OCI-LY7 (cell line): ENCODE results near the gene SOX13. TPM values are rescaled to one million over a fixed set of nuclear protein-coding genes. Genes with fewer than 3 reads are reported as not detected.

Experiments used
- BruUV-seq: library from RNA; stranded (reverse); fragments of 400-500 nt; replicated peaks from 2 replicates; lab custom pipeline; 2021; lab: Mats Ljungman, UMichigan
- CTCF ChIA-PET: fragments of 300-600 bp; sonication (Branson Sonifier 250); formaldehyde crosslinking; loops from one replicate; lab custom pipeline; 2022; ENCODE audit warnings: antibody characterized with exemption; ENCODE audit not compliant: unreplicated experiment; lab: Charles Lee
- POLR2A ChIA-PET: fragments of 300-600 bp; sonication (Branson Sonifier 250); formaldehyde crosslinking; loops from one replicate; lab custom pipeline; 2022; ENCODE audit warnings: antibody characterized with exemption; lab: Charles Lee
- DNase-seq: peaks from one replicate; pipeline ENCODE4 v3.0.0-alpha.2; 2015; ENCODE audit warnings: low spot score
- H2AFZ ChIP-seq: fragments of 200-600 bp; sonication (generic), shearing (Covaris generic); 2 replicates; pipeline ENCODE4 v1.6.1; 2014; ENCODE audit warnings: mild to moderate bottlenecking, antibody characterized with exemption, low read length, moderate library complexity
- H3K27ac ChIP-seq: fragments of 200-600 bp; sonication (generic); 2 replicates; pipeline ENCODE4 v1.5.1; 2014; ENCODE audit warnings: mixed run types, low read depth, mild to moderate bottlenecking, moderate library complexity, low read length, inconsistent platforms; ENCODE audit not compliant: poor library complexity, severe bottlenecking
- H3K36me3 ChIP-seq: fragments of 200-600 bp; sonication (generic); 2 replicates; pipeline ENCODE4 v1.6.1; 2014; ENCODE audit warnings: mild to moderate bottlenecking, antibody characterized with exemption, low read length, moderate library complexity, mixed read lengths; ENCODE audit not compliant: insufficient read depth
- H3K4me1 ChIP-seq: fragments of 200-600 bp; sonication (generic); 2 replicates; pipeline ENCODE4 v1.5.1; 2014; ENCODE audit warnings: mild to moderate bottlenecking, low read length; ENCODE audit not compliant: insufficient read depth, poor library complexity, severe bottlenecking
- H3K4me2 ChIP-seq: fragments of 200-600 bp; sonication (generic); 2 replicates; pipeline ENCODE4 v1.6.1; 2014; ENCODE audit warnings: mild to moderate bottlenecking, low read length
- H3K4me3 ChIP-seq: fragments of 200-600 bp; sonication (generic); 2 replicates; pipeline ENCODE4 v1.5.1; 2014; ENCODE audit warnings: mild to moderate bottlenecking, low read depth, low read length; ENCODE audit not compliant: poor library complexity, severe bottlenecking
- H3K79me2 ChIP-seq: fragments of 200-600 bp; sonication (generic); 2 replicates; pipeline ENCODE4 v1.6.1; 2016; ENCODE audit warnings: low read depth, mild to moderate bottlenecking, low read length, moderate library complexity, mixed read lengths; ENCODE audit not compliant: insufficient read depth
- H3K9me2 ChIP-seq: fragments of 200-600 bp; sonication (generic); 2 replicates; pipeline ENCODE4 v1.6.1; 2016; ENCODE audit warnings: mild to moderate bottlenecking, low read length, mixed read lengths; ENCODE audit not compliant: insufficient read depth
- H3K9me3 ChIP-seq: fragments of 200-600 bp; sonication (generic); 2 replicates; pipeline ENCODE4 v1.6.1; 2014; ENCODE audit warnings: mild to moderate bottlenecking, mixed run types, low read length, mixed read lengths
- H4K20me1 ChIP-seq: fragments of 200-600 bp; sonication (generic); 2 replicates; pipeline ENCODE4 v1.6.1; 2014; ENCODE audit warnings: mild to moderate bottlenecking, antibody characterized with exemption, low read length, moderate library complexity, mixed read lengths; ENCODE audit not compliant: insufficient read depth
- EZH2phosphoT487 ChIP-seq: fragments of 200-600 bp; sonication (generic); IDR thresholded peaks from 2 replicates; pipeline ENCODE4 v1.6.1; 2018; ENCODE audit warnings: low read depth, borderline replicate concordance, mild to moderate bottlenecking, mixed run types, antibody characterized with exemption, low read length, moderate library complexity, mixed read lengths
- intact Hi-C: fragments of 100-400 bp; cut with micrococcal nuclease; formaldehyde crosslinking; loops from one replicate; pipeline ENCODE4 v1.10.0; 2022; ENCODE audit not compliant: unreplicated experiment
- total RNA-seq, 2 experiments: library from RNA; depleted of rRNA in 1 of 2; stranded (reverse); fragments of >200 nt in 1 of 2; shearing (Covaris generic) in 1 of 2; gene quantifications; 2 replicates each; pipeline ENCODE4 v1.2.3, GENCODE V29; 2014 to 2022
- TF ChIP-seq, protein P1 (sequence below): fragments of 200-600 bp; sonication (generic); conservative IDR thresholded peaks from 2 replicates; pipeline ENCODE4 v1.5.1; 2014; ENCODE audit warnings: mild to moderate bottlenecking, antibody characterized with exemption, low read length, moderate library complexity, mixed read lengths

The SOX13 gene
- total RNA-seq, 2 experiments from 2014 or later = 0.27 TPM; not detected in 1

DNA sequence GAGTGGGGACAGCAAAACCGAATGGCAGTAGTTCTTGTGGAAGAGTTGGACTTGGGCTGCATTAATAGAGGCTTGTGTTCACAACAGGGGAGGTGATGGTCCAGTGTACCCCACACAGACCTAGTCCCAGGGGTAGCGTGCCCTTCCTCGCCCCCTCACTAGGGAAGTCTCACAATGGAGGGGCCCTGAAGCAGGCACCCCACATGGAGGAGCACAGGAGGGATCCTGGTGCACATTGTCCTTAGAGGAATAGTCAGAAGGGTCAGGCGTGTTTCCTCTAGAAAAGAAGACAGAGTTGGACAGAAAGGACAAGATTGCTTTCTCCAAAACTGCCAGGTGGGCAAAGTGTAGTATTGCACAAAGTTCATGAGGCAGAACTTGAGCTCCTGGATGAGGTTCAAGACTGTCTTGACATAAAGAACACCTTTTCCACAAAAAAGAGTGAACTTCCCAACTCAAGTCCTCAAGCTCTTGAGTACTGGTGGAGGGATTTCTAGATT is 55.6 kb downstream of the SOX13 start:
- Histone ChIP-seq H4K20me1 (no peaks in the 10 kb centered on the region), H3K4me2 (0 out of 2 replicates have a peak overlapping the region, but pooled peaks have one; percentile 4), H3K79me2 (no peaks in the 10 kb centered on the region), H3K27ac (no peak overlapping the region), H2AFZ (peak overlapping the region; percentile 33; the same call in 1 of the 2 replicates), H3K4me1 (peaks cover 4% of the 10 kb centered on the region), H3K36me3 (no peaks in the 10 kb centered on the region), H3K4me3 (no peak overlapping the region), H3K9me2 (no peaks in the 10 kb centered on the region), H3K9me3 (no peaks in the 10 kb centered on the region)
- ChIA-PET POLR2A (interaction anchor here (0.6 to 1.8 kb wide), 4 partner anchors 150 to 992 kb away, joined by 3 to 6 read pairs (median 4); no protein-coding TSS in a partner anchor), CTCF (interaction anchor here (0.9 to 1.8 kb wide), 6 partner anchors 13 to 268 kb away, joined by 3 to 9 read pairs (median 6); partner anchors contain the start of gene SNRPE)
- peak; percentile 30 for DNase-seq
- intact Hi-C loops = loop anchor here (2.0 to 5.0 kb wide), 2 partner anchors 64 to 501 kb away; partner anchors contain the start of gene ATP2B4
- no TSS peak for BruUV-seq
- TF ChIP-seq, protein P1, sequence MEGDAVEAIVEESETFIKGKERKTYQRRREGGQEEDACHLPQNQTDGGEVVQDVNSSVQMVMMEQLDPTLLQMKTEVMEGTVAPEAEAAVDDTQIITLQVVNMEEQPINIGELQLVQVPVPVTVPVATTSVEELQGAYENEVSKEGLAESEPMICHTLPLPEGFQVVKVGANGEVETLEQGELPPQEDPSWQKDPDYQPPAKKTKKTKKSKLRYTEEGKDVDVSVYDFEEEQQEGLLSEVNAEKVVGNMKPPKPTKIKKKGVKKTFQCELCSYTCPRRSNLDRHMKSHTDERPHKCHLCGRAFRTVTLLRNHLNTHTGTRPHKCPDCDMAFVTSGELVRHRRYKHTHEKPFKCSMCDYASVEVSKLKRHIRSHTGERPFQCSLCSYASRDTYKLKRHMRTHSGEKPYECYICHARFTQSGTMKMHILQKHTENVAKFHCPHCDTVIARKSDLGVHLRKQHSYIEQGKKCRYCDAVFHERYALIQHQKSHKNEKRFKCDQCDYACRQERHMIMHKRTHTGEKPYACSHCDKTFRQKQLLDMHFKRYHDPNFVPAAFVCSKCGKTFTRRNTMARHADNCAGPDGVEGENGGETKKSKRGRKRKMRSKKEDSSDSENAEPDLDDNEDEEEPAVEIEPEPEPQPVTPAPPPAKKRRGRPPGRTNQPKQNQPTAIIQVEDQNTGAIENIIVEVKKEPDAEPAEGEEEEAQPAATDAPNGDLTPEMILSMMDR = no peak
- TF ChIP-seq EZH2phosphoT487 = no peak

- Histone ChIP-seq H3K27ac (no peak overlapping the region), H3K9me2 (no peaks in the 10 kb centered on the region), H2AFZ (peak overlapping the region; percentile 33), H3K36me3 (no peaks in the 10 kb centered on the region), H3K79me2 (no peaks in the 10 kb centered on the region), H4K20me1 (no peaks in the 10 kb centered on the region), H3K9me3 (no peaks in the 10 kb centered on the region), H3K4me2 (peak overlapping the region; percentile 44), H3K4me1 (peaks cover 4% of the 10 kb centered on the region), H3K4me3 (no peak overlapping the region)
- TF ChIP-seq, protein P1 = peak; percentile 88
- no peak for TF ChIP-seq EZH2phosphoT487
- no TSS peak for BruUV-seq
- DNase-seq = peak; percentile 70
- ChIA-PET POLR2A (interaction anchor here (0.6 to 1.8 kb wide), 3 partner anchors 255 to 264 kb away, joined by 3 to 6 read pairs (median 3); no protein-coding TSS in a partner anchor), CTCF (interaction anchor here (0.9 to 1.8 kb wide), 7 partner anchors 14 to 268 kb away, joined by 3 to 9 read pairs (median 7); partner anchors contain the start of gene SNRPE)
- intact Hi-C loops = loop anchor here (1.0 to 5.0 kb wide), 4 partner anchors 64 to 502 kb away; partner anchors contain the start of genes ATP2B4 and SNRPE
These were observed 56.3 kb downstream of the SOX13 start for GRCh38 chr1:204128964-204129896.
